GM12892 (cell line): ENCODE results near the gene ACSL3.

ENCODE experiments used
- POLR2A ChIP-seq: IDR thresholded peaks from 2 replicates; pipeline ENCODE4 v1.6.1; 2011; ENCODE audit warnings: low read depth, low read length, control low read depth
- TAF1 ChIP-seq: IDR thresholded peaks from 2 replicates; pipeline ENCODE4 v1.6.1; 2011; ENCODE audit warnings: low read depth, mild to moderate bottlenecking, control low read depth, low read length, borderline replicate concordance

- TF ChIP-seq TAF1 (no peak), POLR2A (no peak)
Measured at GRCh38 chr2:222827417-222827816, 33.4 kb upstream of the ACSL3 start.
